H54 (cell line): ENCODE data around the gene NR3C2.
"Not testable (repeated sequence)": the region's sequence is repeated elsewhere in the genome, so short reads cannot be mapped to it uniquely, and the experiment has no call there.

ENCODE experiments used
- DNase-seq: peaks from one replicate; pipeline ENCODE4 v3.0.0; 2011; ENCODE audit warnings: low spot score, mixed read lengths; ENCODE audit not compliant: insufficient read length
- FAIRE-seq: peaks from 3 replicates; lab custom pipeline; 2011; peaks lifted over from hg19 to GRCh38; lab: Jason Lieb, UNC
- POLR2A ChIP-seq: IDR thresholded peaks from 2 replicates; pipeline ENCODE4 v1.6.1; 2011; ENCODE audit warnings: low read depth, mild to moderate bottlenecking, low read length

The NR3C2 gene

GRCh38 chr4:148097801-148098200, 344.4 kb downstream of the NR3C2 start:
- no peak for FAIRE-seq

GRCh38 chr4:148095346-148095923, 346.8 kb downstream of the NR3C2 start:
- FAIRE-seq: no peak
- DNase-seq: no peak
- TF ChIP-seq POLR2A: no peak

More at GRCh38 chr4:148097801-148098200, 344.4 kb downstream of the NR3C2 start:
- no peak for TF ChIP-seq POLR2A
- no peak for DNase-seq

GRCh38 chr4:148094149-148094548, 348.1 kb downstream of the NR3C2 start:
- TF ChIP-seq POLR2A: no peak
- FAIRE-seq (no peak), DNase-seq (no peak)

GRCh38 chr4:148093065-148093464, 349.1 kb downstream of the NR3C2 start:
- no peak for DNase-seq
- TF ChIP-seq POLR2A: no peak
- FAIRE-seq: no peak

DNA sequence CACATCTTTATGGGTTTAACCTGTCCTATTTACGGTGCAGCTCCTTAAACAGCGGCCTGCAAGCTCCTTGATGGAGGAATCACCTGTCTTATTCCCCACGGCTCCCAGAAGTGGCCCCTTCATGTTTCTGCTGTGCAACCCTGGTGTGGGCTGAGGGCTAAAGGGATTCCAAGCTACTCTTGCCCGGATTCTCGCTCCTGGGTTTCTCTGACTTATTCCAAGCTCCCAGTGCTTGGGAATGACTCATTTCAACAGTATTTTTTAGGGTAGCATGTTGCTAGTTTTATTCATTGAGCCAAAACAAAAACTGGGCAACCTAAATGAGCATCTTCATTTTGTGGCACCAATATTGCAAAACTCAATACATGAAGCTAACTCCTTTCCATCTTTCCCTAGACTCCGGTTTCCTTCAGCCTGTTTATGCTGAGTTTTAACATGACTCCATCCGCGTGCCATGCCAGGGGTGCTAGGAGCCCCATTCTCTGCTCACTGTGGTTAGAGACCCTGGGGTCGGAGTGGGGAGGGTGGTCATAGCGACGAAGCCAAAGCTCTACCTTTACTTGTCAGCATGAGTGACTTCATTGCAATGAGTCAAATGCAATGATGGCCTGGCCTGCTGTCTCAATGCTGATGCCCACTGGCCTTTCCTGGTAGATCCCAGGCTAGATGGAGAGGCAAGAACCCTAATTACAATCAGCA, 349.7 kb downstream of the NR3C2 start:
- no peak for FAIRE-seq
- no peak for TF ChIP-seq POLR2A

DNA sequence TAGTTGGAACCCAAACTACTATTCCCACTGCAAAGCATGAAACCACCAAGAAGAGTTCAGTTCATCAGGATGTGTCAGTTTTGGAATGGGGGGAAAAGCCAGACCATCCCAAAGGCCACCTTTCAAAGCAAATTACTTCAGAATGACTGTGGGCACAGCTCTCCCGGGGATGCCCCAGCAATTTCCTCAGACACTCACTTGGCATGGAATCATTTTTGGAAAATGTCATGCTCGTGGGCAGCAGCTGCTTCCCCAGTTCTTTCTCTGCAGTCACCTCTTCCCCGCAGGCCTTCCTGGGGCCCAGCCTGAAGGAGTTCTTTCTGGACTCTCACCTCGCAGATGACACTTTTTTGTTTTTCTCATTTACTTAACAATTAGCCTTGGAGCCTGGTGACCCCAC, 350.3 kb downstream of the NR3C2 start:
- FAIRE-seq (no peak), DNase-seq (no peak)

More for the DNA sequence above, 349.7 kb downstream of the NR3C2 start:
- no peak for DNase-seq

DNA sequence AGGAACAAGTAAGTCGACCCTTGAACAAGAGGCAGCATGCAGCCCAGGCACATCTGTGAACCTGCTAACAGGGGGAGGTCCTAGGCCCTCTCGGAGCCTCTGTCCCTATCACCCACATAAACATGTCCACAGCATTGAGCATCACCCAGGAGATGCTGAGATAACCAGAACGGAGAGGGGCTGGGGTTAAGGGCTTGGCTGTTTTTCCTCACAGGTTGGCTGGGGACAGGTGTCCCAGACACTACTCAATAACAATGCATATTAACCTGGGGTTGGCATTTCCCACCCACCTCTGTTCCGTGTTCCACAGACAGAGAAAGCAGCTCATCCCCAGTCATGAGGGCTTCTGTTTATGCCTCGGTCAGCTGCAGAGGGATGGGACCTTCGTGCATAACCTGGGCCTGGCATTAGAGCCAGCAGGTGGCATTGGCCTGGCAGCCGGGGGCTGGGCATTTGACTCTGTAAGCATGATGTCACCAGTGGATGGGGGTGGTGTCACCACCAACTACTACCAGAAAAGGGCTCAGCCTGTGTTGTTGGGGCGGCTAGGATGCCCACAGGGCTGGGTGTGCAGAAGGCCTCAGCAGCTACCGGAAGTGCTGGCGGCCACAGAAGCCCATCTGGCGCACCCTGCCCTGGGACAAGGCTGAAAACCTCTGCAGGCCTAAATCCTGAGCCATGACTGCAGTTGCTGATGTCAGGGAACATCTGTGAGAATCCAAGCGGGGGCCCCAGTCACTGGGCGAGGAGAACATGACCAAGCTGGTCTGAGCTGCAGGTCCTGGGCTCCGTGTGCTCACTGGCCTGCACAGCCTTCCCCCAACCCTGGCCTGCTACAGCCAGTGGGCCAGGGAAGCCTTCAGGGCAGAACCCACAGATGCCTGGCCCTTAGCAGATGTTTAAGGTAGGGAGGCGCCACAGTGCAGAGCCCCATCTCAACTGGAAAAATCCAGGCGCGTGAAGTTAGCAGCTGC, 351.4 kb downstream of the NR3C2 start:
- FAIRE-seq (no peak), DNase-seq (no peak)
- TF ChIP-seq POLR2A: no peak

More for the DNA sequence above, 350.3 kb downstream of the NR3C2 start:
- TF ChIP-seq POLR2A: no peak

- DNase-seq (no peak), FAIRE-seq (no peak)
- no peak for TF ChIP-seq POLR2A
These were observed 352.2 kb downstream of the NR3C2 start for GRCh38 chr4:148090029-148090428.

GRCh38 chr4:148089624-148090023, 352.6 kb downstream of the NR3C2 start:
- FAIRE-seq (no peak), DNase-seq (no peak)
- no peak for TF ChIP-seq POLR2A

- FAIRE-seq, DNase-seq: not testable (repeated sequence)
These were observed 359.1 kb downstream of the NR3C2 start for GRCh38 chr4:148083073-148083472.

DNA sequence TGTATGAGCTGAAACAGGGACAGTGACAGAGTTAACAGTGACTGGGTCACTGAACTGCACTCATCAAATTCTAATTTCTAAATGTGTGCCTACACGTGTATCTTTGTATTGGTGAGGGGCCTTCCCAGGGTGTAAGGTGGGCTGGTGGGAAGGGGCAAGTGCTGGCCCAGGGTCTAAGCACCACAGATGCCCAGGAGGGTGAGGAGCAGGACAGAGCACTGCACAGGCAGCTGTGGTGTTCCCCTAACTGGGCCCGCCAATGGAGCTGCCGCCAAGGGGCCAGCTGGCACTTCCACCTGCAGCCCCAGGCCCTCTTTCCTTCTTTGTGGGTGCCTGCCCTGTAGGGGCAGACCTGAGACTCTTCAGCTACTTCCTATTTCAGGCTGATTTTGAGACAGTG, 360.5 kb downstream of the NR3C2 start:
- FAIRE-seq (no peak), DNase-seq (no peak)
- no peak for TF ChIP-seq POLR2A

DNA sequence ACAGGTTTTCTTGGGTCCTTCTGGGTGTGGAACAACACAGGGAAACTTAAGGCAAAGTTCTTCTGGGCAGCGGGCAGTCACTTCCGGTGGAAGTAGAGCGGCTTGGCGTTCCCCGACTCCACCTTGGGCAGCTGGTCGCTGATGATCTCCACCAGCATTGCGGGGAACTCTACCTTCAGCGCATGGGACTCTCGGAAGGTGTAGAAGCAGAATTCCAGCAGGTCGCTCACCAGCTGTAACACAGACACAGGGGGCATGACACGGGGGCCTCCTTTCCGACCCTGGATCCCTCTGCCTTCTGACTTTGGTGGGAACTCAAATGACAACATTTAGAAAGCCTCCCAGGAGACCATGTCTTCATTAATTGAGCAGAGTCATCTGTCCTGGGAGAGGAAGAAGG, 360.9 kb downstream of the NR3C2 start:
- no peak for DNase-seq
- FAIRE-seq: no peak
- no peak for TF ChIP-seq POLR2A

DNA sequence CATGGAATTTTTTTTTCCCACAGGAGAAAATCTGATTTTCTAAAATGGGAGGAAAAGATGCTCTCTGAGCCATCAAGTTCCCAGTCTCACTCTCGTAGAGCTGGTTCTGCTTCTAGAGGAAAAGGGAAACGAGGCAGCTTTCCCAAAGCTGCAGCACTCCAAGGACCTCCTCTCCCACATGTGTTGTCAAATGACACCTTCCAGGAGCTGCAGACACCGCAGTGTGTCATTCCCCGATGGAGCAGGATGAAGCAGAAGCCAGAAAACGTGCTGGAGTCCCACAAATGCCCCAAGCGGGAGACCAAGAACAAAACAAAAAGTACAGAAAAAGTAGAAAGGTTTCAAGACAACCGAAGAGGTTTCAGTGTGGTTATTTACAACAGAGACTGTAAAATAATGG, 362.3 kb downstream of the NR3C2 start:
- DNase-seq (no peak), FAIRE-seq (no peak)
- TF ChIP-seq POLR2A: no peak

DNA sequence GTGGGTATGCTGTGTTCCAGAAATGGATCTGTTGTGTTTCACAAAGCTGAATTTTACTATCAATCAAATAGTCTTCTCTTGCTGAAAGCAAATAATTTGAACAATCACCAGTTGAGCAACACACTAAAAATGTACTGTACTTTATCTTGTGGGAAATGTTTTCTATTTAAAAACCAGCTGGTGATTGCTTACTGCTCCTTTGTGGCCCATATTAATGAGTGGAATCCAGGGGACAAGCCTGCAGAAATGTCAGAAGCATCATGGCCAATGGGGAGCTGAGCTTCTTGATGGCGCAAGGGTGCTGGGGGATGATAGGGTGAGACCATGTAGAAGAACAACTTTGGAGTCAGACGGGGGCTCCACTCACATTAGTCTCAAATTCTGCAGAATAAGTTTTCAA, 364.2 kb downstream of the NR3C2 start:
- no peak for DNase-seq
- TF ChIP-seq POLR2A: no peak
- no peak for FAIRE-seq
